GM19035 (cell line): ENCODE results near the gene PROCA1.
"Not testable (repeated sequence)": the region's sequence is repeated elsewhere in the genome, so short reads cannot be mapped to it uniquely, and the experiment has no call there.

Experiments
- ATAC-seq: cut with Tn5 transposase; IDR thresholded peaks from one replicate; pipeline ENCODE4 v1.9.1; 2021; ENCODE audit not compliant: unreplicated experiment

The PROCA1 gene

DNA sequence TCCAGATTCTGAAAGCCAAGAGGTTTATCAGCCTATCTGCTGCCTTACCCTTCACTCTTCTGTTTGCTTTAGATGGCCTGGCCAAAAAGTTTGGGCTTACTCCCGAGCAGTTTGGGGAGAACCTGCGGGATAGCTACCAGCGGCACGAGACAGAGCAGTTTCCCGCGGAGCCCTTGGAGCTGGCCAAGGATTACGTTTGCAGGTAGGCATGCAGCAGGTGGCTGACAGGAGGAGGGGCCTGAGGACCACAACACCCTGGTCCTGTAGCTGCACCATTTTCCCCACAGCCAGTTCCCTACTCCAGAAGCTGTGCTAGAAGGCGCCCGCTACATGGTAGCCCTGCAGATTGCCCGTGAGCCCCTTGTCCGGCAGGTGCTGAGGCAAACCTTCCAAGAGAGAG is 29.0 kb downstream of the PROCA1 start:
- ATAC-seq: no peak

DNA sequence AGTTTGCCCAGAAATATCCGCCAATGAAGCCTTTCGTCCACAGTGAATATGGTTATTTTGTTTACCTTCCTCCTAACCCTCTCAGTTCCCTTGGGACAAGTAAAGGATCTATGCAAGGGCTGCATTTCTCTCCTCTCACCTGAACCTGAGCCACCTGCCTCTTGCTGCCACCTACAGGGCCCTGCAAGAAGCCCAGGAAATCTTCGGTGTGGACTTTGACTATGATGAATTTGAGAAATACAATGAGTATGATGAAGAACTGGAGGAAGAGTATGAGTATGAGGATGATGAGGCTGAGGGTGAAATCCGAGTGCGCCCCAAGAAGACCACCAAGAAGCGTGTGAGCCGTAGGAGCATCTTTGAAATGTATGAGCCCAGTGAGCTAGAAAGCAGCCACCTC is 35.7 kb downstream of the PROCA1 start:
- no peak for ATAC-seq

DNA sequence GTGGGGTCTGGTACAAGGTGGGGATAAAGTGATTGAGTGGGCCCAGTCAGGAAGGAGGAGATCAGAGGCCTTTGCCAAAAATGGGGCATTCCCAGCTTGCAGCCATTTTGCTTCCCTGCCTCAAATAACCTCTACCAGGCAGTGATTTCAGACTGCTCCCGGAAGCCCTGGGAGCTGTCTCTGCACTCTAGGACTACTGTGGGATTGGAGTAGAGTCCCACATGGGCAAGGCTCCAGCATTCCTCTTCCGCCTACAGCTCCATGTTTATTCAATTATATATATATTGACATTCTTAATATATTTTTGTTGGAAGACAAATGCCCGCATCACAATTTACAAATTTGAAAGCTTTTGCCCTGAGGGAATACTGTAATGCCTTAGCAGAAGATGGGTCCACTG is 36.2 kb downstream of the PROCA1 start:
- ATAC-seq: no peak

DNA sequence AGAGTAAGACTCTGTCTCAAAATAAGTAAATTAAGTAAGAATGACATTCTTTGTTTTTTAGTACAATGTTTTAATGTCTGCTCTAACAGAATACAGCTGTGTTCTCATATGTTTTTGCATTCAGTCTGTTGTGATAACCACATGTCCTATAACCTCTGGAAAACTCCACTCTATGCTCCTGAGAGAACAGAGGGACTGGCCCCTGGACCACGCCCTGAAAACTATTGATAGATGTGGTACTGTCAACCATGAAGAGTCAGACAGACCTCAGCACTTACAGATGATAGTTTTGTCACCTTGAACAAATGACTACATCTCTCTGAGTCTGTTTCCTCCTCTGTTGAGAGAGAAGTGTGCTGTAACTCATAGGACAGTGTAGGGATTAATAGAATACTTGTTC is 41.8 kb downstream of the PROCA1 start:
- no peak for ATAC-seq

DNA sequence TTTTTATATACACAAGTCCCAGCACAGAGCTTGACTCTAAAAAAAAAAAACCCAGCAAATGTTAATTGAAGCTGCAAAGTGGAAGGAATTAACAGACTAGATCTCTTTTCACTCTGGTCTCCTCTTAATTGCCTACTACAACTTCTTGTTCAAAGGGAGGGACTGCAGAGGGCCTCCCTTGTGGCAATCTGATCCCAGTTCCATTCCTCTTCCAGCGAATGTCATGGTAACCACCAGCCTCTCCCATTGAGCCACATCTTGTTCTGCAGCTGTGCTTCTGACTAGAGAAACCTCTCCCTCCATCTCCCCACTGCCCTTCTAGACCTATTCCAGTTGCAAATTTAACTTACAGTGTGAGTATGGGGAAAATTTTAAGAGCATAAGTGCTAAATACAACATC is 43.8 kb downstream of the PROCA1 start:
- ATAC-seq: no peak

DNA sequence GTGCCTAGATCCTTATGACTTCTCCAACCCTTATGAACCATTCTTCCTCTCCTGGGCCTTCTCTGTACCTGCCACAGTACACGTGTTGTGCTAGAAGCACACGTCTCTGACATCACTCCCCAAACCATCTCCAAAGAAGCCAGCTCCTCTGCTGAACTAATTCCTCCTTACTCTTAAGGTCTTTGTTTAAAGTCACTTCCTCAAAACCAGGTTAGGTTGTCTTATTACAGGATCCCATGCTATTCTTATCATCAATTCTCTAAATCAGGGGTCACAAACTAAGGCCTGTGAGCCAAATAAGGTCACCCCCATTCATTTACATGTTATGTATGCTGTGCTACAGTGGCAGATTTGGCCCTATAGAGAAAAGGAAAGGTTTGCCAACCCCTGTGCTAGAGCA is 45.7 kb downstream of the PROCA1 start:
- ATAC-seq: no peak

DNA sequence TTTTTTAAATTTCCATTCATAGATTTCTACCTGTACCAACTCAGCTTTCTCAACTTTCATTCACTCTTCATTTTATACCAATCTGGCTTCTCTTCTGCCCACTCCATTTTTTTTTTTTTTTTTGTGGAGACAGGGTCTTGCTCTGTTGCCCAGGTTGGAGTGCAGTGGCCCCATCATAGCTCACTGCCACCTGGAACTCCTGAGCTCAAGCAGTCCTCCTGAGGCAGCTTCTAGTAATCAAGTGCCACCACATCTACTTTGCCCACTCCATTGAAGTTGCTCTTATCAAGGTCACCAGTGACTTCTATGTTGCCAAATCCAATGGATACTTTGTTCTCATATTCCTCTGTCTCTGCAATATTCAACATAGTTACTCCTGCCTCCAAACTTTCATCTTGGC is 48.0 kb downstream of the PROCA1 start:
- no peak for ATAC-seq

DNA sequence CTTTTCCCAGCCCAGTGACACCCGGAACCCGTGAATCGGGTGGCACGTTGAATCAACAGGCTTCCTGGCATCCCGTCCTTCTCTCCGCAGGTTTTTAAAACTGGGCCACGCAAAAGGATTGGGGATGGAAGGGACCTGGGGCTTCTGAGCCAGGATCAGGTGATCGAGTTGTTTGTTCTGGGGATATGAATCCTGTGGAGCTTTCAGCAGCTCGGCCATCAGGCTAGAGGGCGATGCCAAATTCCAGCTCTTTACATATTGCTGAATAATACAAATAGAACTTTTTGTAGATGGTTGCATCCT is 49.2 kb downstream of the PROCA1 start:
- no peak for ATAC-seq

DNA sequence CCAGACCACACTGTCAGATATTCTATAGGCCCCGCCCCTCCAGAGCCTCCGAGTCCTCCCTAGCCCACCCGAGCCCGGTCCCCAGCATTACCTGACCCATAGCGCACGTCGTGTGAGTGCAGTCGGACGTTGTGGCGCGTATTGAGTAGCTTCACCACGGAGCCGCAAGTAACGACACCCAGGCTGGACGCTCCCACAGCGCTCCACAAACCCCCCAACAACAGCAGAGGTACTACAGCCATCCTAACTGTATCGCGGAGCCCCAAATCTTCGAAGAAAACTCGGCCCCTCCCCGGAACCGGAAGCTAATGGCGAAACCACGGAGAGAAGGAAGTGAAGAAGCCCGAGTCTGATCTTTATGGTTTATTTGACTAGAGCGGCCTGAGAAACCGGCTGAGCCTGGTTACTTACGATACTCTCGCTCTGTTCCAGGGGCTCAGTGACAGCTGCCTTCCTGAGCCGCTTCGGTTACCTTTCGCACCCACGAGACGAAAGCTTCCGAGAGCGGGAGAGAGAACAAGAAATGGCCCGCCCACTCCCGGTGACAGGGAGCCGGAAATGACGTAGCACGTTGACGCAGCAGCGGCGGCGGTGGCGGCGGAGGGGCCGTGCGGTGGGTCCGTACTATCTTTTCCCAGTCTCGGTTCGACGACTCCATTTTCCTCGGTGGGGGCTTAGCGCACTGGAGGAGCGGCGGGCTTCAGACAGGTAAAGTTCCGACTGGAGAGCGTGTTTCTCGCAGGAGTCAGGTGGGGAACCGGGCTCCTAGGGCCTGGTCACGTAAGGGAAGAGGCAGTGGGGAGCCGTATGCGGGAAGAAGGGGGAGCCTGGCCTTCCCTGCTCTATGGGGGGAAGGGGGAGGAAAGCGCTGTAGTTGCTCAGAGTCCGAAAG is 49.8 kb downstream of the PROCA1 start, which contains the start of the genes SDF2 and SUPT6H:
SDF2 (minus strand) TSS at position 272 of the 892 bp plus-strand sequence; CDS start at position 242, 30 bp downstream.
SUPT6H (plus strand) TSS at position 571 of the 892 bp plus-strand sequence. CDS start 11,197 bp downstream, outside the sequence.
- peak; percentile 90 for ATAC-seq

DNA sequence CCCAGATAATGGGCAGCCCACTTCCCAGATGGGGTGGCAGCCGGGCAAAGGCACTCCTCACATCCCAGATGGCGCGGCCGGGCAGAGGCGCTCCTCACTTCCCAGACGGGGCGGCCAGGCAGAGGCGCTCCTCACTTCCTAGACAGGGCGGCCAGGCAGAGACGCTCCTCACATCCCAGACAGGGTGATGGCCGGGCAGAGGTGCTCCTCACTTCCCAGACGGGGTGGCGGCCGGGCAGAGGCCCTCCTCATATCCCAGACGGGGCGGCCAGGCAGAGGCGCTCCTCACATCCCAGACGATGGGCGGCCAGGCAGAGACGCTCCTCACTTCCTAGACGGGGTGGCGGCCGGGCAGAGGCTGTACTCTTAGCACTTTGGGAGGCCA is 52.2 kb downstream of the PROCA1 start:
- not testable (repeated sequence) for ATAC-seq

DNA sequence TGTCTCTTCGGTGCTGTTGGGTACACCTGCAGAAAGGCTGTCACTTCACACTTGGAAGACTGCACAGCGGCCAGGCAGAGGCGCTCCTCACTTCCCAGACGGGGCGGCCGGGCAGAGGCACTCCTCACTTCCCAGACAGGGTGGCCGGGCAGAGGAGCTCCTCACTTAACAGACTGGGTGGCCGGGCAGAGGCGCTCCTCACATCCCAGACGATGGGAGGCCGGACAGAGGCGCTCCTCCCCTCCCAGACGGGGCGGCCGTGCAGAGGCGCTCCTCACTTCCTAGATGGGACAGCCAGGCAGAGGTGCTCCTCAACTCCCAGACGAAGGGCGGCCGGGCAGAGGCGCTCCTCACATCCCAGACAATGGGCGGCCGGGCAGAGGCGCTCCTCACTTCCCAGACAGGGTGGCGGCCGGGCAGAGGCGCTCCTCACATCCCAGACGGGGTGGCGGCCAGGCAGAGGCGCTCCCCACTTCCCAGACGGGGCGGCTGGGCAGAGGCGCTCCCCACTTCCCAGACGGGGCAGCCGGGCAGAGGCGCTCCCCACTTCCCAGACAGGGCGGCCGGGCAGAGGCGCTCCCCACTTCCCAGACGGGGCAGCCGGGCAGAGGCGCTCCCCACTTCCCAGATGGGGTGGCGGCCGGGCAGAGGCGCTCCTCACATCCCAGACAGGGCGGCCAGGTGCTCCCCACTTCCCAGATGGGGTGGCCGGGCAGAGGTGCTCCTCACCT is 52.8 kb downstream of the PROCA1 start:
- ATAC-seq: not testable (repeated sequence)

DNA sequence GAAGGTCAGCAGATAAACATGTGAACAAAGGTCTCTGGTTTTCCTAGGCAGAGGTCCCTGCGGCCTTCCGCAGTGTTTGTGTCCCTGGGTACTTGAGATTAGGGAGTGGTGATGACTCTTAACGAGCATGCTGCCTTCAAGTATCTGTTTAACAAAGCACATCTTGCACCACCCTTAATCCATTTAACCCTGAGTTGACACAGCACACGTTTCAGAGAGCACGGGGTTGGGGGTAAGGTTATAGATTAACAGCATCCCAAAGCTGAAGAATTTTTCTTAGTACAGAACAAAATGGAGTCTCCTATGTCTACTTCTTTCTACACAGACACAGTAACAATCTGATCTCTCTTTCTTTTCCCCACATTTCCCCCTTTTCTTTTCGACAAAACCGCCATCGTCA is 53.3 kb downstream of the PROCA1 start:
- not testable (repeated sequence) for ATAC-seq

DNA sequence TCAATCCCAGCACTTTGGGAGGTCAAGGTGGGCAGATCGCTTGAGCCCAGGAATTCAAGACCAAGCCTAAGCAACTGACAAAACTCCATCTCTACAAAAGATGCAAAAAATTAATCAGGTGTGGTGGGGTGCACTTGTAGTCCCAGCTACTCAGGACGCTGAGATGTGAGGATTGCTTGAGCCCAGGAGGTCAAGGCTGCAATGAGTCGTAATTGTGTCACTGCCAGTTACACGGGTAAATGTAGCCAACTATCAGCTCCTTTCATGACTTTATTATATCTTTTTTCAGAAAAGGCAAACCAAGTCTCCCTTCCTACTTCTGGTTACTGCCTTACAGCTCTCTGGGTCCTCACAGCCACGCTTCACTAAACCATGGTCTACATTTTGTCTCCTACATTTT is 53.9 kb downstream of the PROCA1 start:
- ATAC-seq: no peak

DNA sequence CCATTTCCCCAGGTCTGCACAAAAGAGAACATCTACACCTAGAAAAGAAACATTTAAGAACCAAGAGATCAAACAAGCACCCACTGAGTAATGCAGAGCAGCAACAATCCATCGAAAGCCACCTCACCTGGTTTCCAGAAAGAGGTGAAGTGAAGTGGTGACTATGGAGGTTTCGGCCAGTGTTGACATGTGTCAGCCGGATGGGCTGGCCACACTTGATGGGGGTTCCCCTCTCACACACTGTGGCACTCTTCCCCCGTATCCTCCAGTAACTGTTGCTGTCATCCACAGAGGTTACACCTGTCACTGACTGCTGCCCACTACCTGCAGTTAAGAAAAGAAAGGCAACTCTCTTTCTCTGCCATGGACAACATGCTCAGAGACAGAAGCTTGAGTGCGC is 56.5 kb downstream of the PROCA1 start:
- no peak for ATAC-seq
